ENCODE data around the gene R3HDM2. TPM values are rescaled to one million over a fixed set of nuclear protein-coding genes. Genes with fewer than 3 reads are reported as not detected.

The R3HDM2 gene
- polyA plus RNA-seq, 1 donor from 2014 or later = 11.1 TPM

- Histone ChIP-seq H3K9ac (ENCODE audit: low read length) (no peak overlapping the region), H3F3A (ENCODE audit: insufficient read depth, low read length, poor library complexity, severe bottlenecking) (no peaks in the 10 kb centered on the region), H4K20me1 (ENCODE audit: insufficient read depth) (no peaks in the 10 kb centered on the region), H3K27me3 (ENCODE audit: insufficient read depth, low read depth, low read length) (no peaks in the 10 kb centered on the region), H3K9me2 (ENCODE audit: insufficient read depth, low read length) (no peaks in the 10 kb centered on the region), H3K9me3 (ENCODE audit: low read length) (no peaks in the 10 kb centered on the region), H3K79me2 (replicated peaks; ENCODE audit: insufficient read depth, low read length) (no peaks in the 10 kb centered on the region), H3K4me3 (ENCODE audit: low read length) (no peak overlapping the region), H3K4me2 (ENCODE audit: low read length) (no peak overlapping the region), H3K36me3 (ENCODE audit: insufficient read depth, low read length) (peaks cover 7% of the 10 kb centered on the region), H3K27ac (ENCODE audit: low read length) (peak overlapping the region; percentile 60), H2AFZ (ENCODE audit: low read depth, low read length) (no peak overlapping the region)
- TF ChIP-seq POLR2AphosphoS5 (IDR thresholded peaks at IDR 0.05) = no peak
- TF ChIP-seq RAD21 (conservative IDR thresholded peaks at IDR 0.05) = no peak
- no peak for TF ChIP-seq EP300 (conservative IDR thresholded peaks at IDR 0.05; ENCODE audit: poor library complexity, severe bottlenecking)
- TF ChIP-seq SMC3 (conservative IDR thresholded peaks at IDR 0.05; ENCODE audit: poor library complexity) = no peak
- no peak for TF ChIP-seq TAF1 (IDR thresholded peaks at IDR 0.05; ENCODE audit: low read depth)
- no peak for TF ChIP-seq REST (IDR thresholded peaks at IDR 0.05; ENCODE audit: borderline replicate concordance)
- TF ChIP-seq, protein P1, sequence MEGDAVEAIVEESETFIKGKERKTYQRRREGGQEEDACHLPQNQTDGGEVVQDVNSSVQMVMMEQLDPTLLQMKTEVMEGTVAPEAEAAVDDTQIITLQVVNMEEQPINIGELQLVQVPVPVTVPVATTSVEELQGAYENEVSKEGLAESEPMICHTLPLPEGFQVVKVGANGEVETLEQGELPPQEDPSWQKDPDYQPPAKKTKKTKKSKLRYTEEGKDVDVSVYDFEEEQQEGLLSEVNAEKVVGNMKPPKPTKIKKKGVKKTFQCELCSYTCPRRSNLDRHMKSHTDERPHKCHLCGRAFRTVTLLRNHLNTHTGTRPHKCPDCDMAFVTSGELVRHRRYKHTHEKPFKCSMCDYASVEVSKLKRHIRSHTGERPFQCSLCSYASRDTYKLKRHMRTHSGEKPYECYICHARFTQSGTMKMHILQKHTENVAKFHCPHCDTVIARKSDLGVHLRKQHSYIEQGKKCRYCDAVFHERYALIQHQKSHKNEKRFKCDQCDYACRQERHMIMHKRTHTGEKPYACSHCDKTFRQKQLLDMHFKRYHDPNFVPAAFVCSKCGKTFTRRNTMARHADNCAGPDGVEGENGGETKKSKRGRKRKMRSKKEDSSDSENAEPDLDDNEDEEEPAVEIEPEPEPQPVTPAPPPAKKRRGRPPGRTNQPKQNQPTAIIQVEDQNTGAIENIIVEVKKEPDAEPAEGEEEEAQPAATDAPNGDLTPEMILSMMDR (IDR thresholded peaks at IDR 0.05; ENCODE audit: poor library complexity, severe bottlenecking) = no peak
- TF ChIP-seq MXI1 (conservative IDR thresholded peaks at IDR 0.05; ENCODE audit: poor library complexity, severe bottlenecking) = no peak
Measured at GRCh38 chr12:57262126-57262822, 168.6 kb downstream of the R3HDM2 start.

DNA sequence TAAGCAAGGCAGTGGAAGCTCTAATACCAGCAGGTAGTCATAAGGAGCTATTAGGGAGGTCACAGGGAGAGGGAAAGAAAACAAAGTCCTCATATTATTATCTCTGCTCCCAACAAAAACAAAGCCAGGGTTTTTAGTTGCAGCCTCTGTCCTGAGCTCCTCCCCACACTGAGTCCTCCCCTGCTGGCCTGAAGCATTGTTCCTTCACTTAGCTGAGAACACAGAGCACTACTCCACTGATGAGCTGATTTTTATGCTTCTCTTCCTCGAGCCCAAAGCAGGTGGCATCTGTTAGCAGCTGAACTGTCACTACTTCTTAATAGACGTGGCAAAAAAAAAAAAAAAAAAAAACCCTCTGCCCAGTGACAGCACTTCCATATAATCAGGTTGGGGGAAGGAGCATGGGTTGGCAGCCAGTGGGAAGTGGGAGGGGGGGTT lies 169.4 kb downstream of the R3HDM2 start:
- Histone ChIP-seq H3F3A (ENCODE audit: insufficient read depth, low read length, poor library complexity, severe bottlenecking) (no peaks in the 10 kb centered on the region), H3K79me2 (replicated peaks; ENCODE audit: insufficient read depth, low read length) (no peaks in the 10 kb centered on the region), H3K36me3 (ENCODE audit: insufficient read depth, low read length) (peaks cover 7% of the 10 kb centered on the region), H3K27me3 (ENCODE audit: insufficient read depth, low read depth, low read length) (no peaks in the 10 kb centered on the region), H3K9ac (ENCODE audit: low read length) (peak overlapping the region; percentile 25), H3K4me2 (ENCODE audit: low read length) (no peak overlapping the region), H3K9me2 (ENCODE audit: insufficient read depth, low read length) (no peaks in the 10 kb centered on the region), H3K4me3 (ENCODE audit: low read length) (peak overlapping the region; percentile 9), H2AFZ (ENCODE audit: low read depth, low read length) (no peak overlapping the region), H4K20me1 (ENCODE audit: insufficient read depth) (no peaks in the 10 kb centered on the region), H3K9me3 (ENCODE audit: low read length) (no peaks in the 10 kb centered on the region), H3K27ac (ENCODE audit: low read length) (peak overlapping the region; percentile 60)
- TF ChIP-seq SMC3 (conservative IDR thresholded peaks at IDR 0.05; ENCODE audit: poor library complexity) (no peak), POLR2AphosphoS5 (IDR thresholded peaks at IDR 0.05) (peak; percentile 36)

- no peak overlapping the region for H3K9ac ChIP-seq (ENCODE audit: low read length)
- no peaks in the 10 kb centered on the region for H3K9me2 ChIP-seq (ENCODE audit: insufficient read depth, low read length)
- no peaks in the 10 kb centered on the region for H3F3A ChIP-seq (ENCODE audit: insufficient read depth, low read length, poor library complexity, severe bottlenecking)
- H3K9me3 ChIP-seq (ENCODE audit: low read length) = no peaks in the 10 kb centered on the region
- no peak overlapping the region for H2AFZ ChIP-seq (ENCODE audit: low read depth, low read length)
- H3K36me3 ChIP-seq (ENCODE audit: insufficient read depth, low read length) = peaks cover 7% of the 10 kb centered on the region
- TF ChIP-seq, protein P1 (IDR thresholded peaks at IDR 0.05; ENCODE audit: poor library complexity, severe bottlenecking) = no peak
- no peak for TF ChIP-seq EP300 (conservative IDR thresholded peaks at IDR 0.05; ENCODE audit: poor library complexity, severe bottlenecking)
- TF ChIP-seq EZH2 (IDR thresholded peaks at IDR 0.05; ENCODE audit: borderline replicate concordance, insufficient read depth, low read length, poor library complexity, severe bottlenecking) = no peak
- no peak for TF ChIP-seq POLR2AphosphoS5 (IDR thresholded peaks at IDR 0.05)
- no peak for TF ChIP-seq MXI1 (conservative IDR thresholded peaks at IDR 0.05; ENCODE audit: poor library complexity, severe bottlenecking)
- TF ChIP-seq SMC3 (conservative IDR thresholded peaks at IDR 0.05; ENCODE audit: poor library complexity) = no peak
- TF ChIP-seq TAF1 (IDR thresholded peaks at IDR 0.05; ENCODE audit: low read depth) = no peak
- TF ChIP-seq RAD21 (conservative IDR thresholded peaks at IDR 0.05) = no peak
- no peak for TF ChIP-seq REST (IDR thresholded peaks at IDR 0.05; ENCODE audit: borderline replicate concordance)
- no peak overlapping the region for H3K4me2 ChIP-seq (ENCODE audit: low read length)
- peak overlapping the region; percentile 60 for H3K27ac ChIP-seq (ENCODE audit: low read length)
- no peaks in the 10 kb centered on the region for H4K20me1 ChIP-seq (ENCODE audit: insufficient read depth)
- no peaks in the 10 kb centered on the region for H3K27me3 ChIP-seq (ENCODE audit: insufficient read depth, low read depth, low read length)
- H3K79me2 ChIP-seq (replicated peaks; ENCODE audit: insufficient read depth, low read length) = no peaks in the 10 kb centered on the region
- no peak overlapping the region for H3K4me3 ChIP-seq (ENCODE audit: low read length)
Measured at GRCh38 chr12:57260366-57260765, 170.5 kb downstream of the R3HDM2 start.

Data from neural cell (in vitro differentiated cells).